Astrocyte (in vitro differentiated cells and primary cell): Measurements from ENCODE around the gene TBC1D10B. TPM values are rescaled to one million over a fixed set of nuclear protein-coding genes. Genes with fewer than 3 reads are reported as not detected.

Experiments used
- DNase-seq: peaks from one replicate; pipeline ENCODE4 v3.0.0-alpha.2; 2010; ENCODE audit warnings: low read depth
- FAIRE-seq: peaks from 2 replicates; lab custom pipeline; 2011; peaks lifted over from hg19 to GRCh38; lab: Jason Lieb, UNC
- H2AFZ ChIP-seq: 2 replicates; pipeline ENCODE4 v1.6.0; 2012; ENCODE audit warnings: low read depth, low read length, inconsistent platforms
- H3K27ac ChIP-seq: 2 replicates; pipeline ENCODE4 v1.5.1; 2011; ENCODE audit warnings: low read depth, low read length, inconsistent platforms
- H3K27me3 ChIP-seq: 2 replicates; pipeline ENCODE4 v1.6.0; 2011; ENCODE audit warnings: low read length, inconsistent platforms; ENCODE audit not compliant: insufficient read depth
- H3K36me3 ChIP-seq: 2 replicates; pipeline ENCODE4 v1.5.1; 2011; ENCODE audit warnings: low read length, inconsistent platforms; ENCODE audit not compliant: insufficient read depth
- H3K4me1 ChIP-seq: 2 replicates; pipeline ENCODE4 v1.5.1; 2011; ENCODE audit warnings: low read length, inconsistent platforms; ENCODE audit not compliant: insufficient read depth
- H3K4me2 ChIP-seq: 2 replicates; pipeline ENCODE4 v1.6.0; 2012; ENCODE audit warnings: low read length, inconsistent platforms
- H3K4me3 ChIP-seq: 2 replicates; pipeline ENCODE4 v1.5.1; 2011; ENCODE audit warnings: low read depth, mild to moderate bottlenecking, low read length, inconsistent platforms; ENCODE audit not compliant: insufficient read depth
- H3K79me2 ChIP-seq: 2 replicates; pipeline ENCODE4 v1.6.0; 2012; ENCODE audit warnings: mild to moderate bottlenecking, low read length, inconsistent platforms; ENCODE audit not compliant: insufficient read depth
- H3K9ac ChIP-seq: 2 replicates; pipeline ENCODE4 v1.6.0; 2012; ENCODE audit warnings: mild to moderate bottlenecking, low read length, inconsistent platforms
- H3K9me3 ChIP-seq: 2 replicates; pipeline ENCODE4 v1.5.1; 2012; ENCODE audit warnings: low read depth, mild to moderate bottlenecking, low read length, inconsistent platforms; ENCODE audit not compliant: insufficient read depth
- H4K20me1 ChIP-seq: 2 replicates; pipeline ENCODE4 v1.6.0; 2012; ENCODE audit warnings: low read length, inconsistent platforms; ENCODE audit not compliant: insufficient read depth
- H3K27ac Mint-ChIP-seq: one replicate; pipeline ENCODE4 v1.8.0; 2021; ENCODE audit warnings: mild to moderate bottlenecking, mixed read lengths; ENCODE audit not compliant: unreplicated experiment
- H3K27me3 Mint-ChIP-seq: one replicate; pipeline ENCODE4 v1.8.0; 2021; ENCODE audit warnings: low read depth, mixed read lengths; ENCODE audit not compliant: unreplicated experiment
- H3K36me3 Mint-ChIP-seq: one replicate; pipeline ENCODE4 v1.8.0; 2021; ENCODE audit warnings: low read depth, mixed read lengths; ENCODE audit not compliant: unreplicated experiment
- H3K4me1 Mint-ChIP-seq: one replicate; pipeline ENCODE4 v1.8.0; 2021; ENCODE audit warnings: low read depth, mixed read lengths; ENCODE audit not compliant: unreplicated experiment
- H3K4me3 Mint-ChIP-seq: one replicate; pipeline ENCODE4 v1.8.0; 2021; ENCODE audit warnings: mild to moderate bottlenecking, moderate library complexity, mixed read lengths; ENCODE audit not compliant: unreplicated experiment
- H3K9me3 Mint-ChIP-seq: one replicate; pipeline ENCODE4 v1.8.0; 2021; ENCODE audit warnings: mild to moderate bottlenecking, mixed read lengths; ENCODE audit not compliant: unreplicated experiment
- CTCF ChIP-seq: IDR thresholded peaks from 2 replicates; pipeline ENCODE4 v1.5.1; 2011; ENCODE audit warnings: low read depth, mild to moderate bottlenecking, inconsistent platforms, low read length, moderate library complexity; ENCODE audit not compliant: insufficient read depth
- EZH2 ChIP-seq: IDR thresholded peaks from 2 replicates; pipeline ENCODE4 v1.6.1; 2012; ENCODE audit warnings: mild to moderate bottlenecking, low read length, inconsistent platforms; ENCODE audit not compliant: insufficient read depth
- total RNA-seq: library from RNA; stranded (reverse); gene quantifications from 2 replicates; pipeline ENCODE4 v1.2.1, GENCODE V29; 2021

TBC1D10B gene
- total RNA-seq, 1 donor from 2014 or later: 50.8 TPM

- H3K27me3 Mint-ChIP-seq: no peaks in the 10 kb centered on the region
- H3K4me1 Mint-ChIP-seq: peaks cover 26% of the 10 kb centered on the region
- no peak for FAIRE-seq
- Histone ChIP-seq H3K9ac (peak overlapping the region; percentile 85), H3K36me3 (peaks cover 3% of the 10 kb centered on the region), H3K4me1 (peaks cover 20% of the 10 kb centered on the region), H2AFZ (no peak overlapping the region), H3K27ac (peak overlapping the region; percentile 41), H3K27me3 (no peaks in the 10 kb centered on the region), H3K4me3 (peak overlapping the region; percentile 76), H3K9me3 (no peaks in the 10 kb centered on the region), H3K79me2 (peaks cover 57% of the 10 kb centered on the region), H4K20me1 (peaks cover 52% of the 10 kb centered on the region), H3K4me2 (peak overlapping the region; percentile 99)
- peaks cover 9% of the 10 kb centered on the region for H3K36me3 Mint-ChIP-seq
- peak overlapping the region; percentile 89 for H3K27ac Mint-ChIP-seq
- H3K9me3 Mint-ChIP-seq: no peaks in the 10 kb centered on the region
- DNase-seq: no peak
- H3K4me3 Mint-ChIP-seq: peak overlapping the region; percentile 88
- TF ChIP-seq EZH2: no peak
- TF ChIP-seq CTCF: no peak
These were observed 980 bp downstream of the TBC1D10B start for GRCh38 chr16:30369091-30369937.

- H3K27ac Mint-ChIP-seq: peak overlapping the region; percentile 89
- peak overlapping the region; percentile 76 for H3K4me3 ChIP-seq
- peak overlapping the region; percentile 88 for H3K4me3 Mint-ChIP-seq
- peak overlapping the region; percentile 85 for H3K9ac ChIP-seq
- H3K4me1 ChIP-seq: peaks cover 20% of the 10 kb centered on the region
- H2AFZ ChIP-seq: no peak overlapping the region
- DNase-seq: no peak
- H3K36me3 Mint-ChIP-seq: peaks cover 9% of the 10 kb centered on the region
- H3K4me1 Mint-ChIP-seq: peaks cover 26% of the 10 kb centered on the region
- H3K36me3 ChIP-seq: peaks cover 3% of the 10 kb centered on the region
- H3K27ac ChIP-seq: peak overlapping the region; percentile 41
- H3K9me3 ChIP-seq: no peaks in the 10 kb centered on the region
- no peaks in the 10 kb centered on the region for H3K27me3 Mint-ChIP-seq
- peak overlapping the region; percentile 99 for H3K4me2 ChIP-seq
- peaks cover 57% of the 10 kb centered on the region for H4K20me1 ChIP-seq
- FAIRE-seq: no peak
- no peaks in the 10 kb centered on the region for H3K27me3 ChIP-seq
- H3K79me2 ChIP-seq: peaks cover 63% of the 10 kb centered on the region
- no peak for TF ChIP-seq EZH2
- no peak for TF ChIP-seq CTCF
- no peaks in the 10 kb centered on the region for H3K9me3 Mint-ChIP-seq
These were observed 1.6 kb downstream of the TBC1D10B start for GRCh38 chr16:30368792-30369090.
